Esophagus squamous epithelium (tissue), 5 donors: Measurements from ENCODE around the gene NEIL1. TPM values are rescaled to one million over a fixed set of nuclear protein-coding genes. Genes with fewer than 3 reads are reported as not detected.
"Not testable (repeated sequence)": the region's sequence is repeated elsewhere in the genome, so short reads cannot be mapped to it uniquely, and the experiment has no call there.

ENCODE experiments used
- DNase-seq: peaks from one replicate; lab custom pipeline; 2025; lab: John Stamatoyannopoulos, UW
- H3K27ac ChIP-seq, 4 donors: fragments of 200-600 bp; sonication (generic); one replicate each; pipeline ENCODE4 v1.5.1; 2016 to 2019; ENCODE audit warnings: mild to moderate bottlenecking in 1 of 4
- H3K27me3 ChIP-seq, 4 donors: fragments of 200-600 bp; sonication (generic); 1 replicate in 3 of 4; 2 replicates in 1 of 4; pipeline versions ENCODE4 v1.5.1 to v1.6.0; 2017 to 2021; ENCODE audit warnings: antibody characterized with exemption in 1 of 4
- H3K36me3 ChIP-seq, 3 donors: fragments of 200-600 bp; sonication (generic); one replicate each; pipeline ENCODE4 v1.5.1; 2016 to 2019
- H3K4me1 ChIP-seq, 3 donors: fragments of 200-600 bp; sonication (generic); one replicate each; pipeline ENCODE4 v1.5.1; 2017 to 2019
- H3K4me3 ChIP-seq, 4 donors: fragments of 200-600 bp; sonication (generic); 1 replicate in 3 of 4; 2 replicates in 1 of 4; pipeline ENCODE4 v1.5.1; 2016 to 2019; ENCODE audit warnings: mild to moderate bottlenecking in 2 of 4, moderate library complexity in 1 of 4
- H3K9me3 ChIP-seq, 3 donors: fragments of 200-600 bp; sonication (generic); one replicate each; pipeline ENCODE4 v1.5.1; 2016 to 2019
- CTCF ChIP-seq, 6 experiments: fragments of 450-650 bp in 4 of 6; fragments of 200-600 bp in 2 of 6; sonication (generic) in 2 of 6; IDR thresholded peaks; one replicate each; pipeline ENCODE4 v1.5.1; 2016 to 2019; ENCODE audit warnings: antibody characterized with exemption in 6 of 6, mild to moderate bottlenecking in 4 of 6, moderate library complexity in 4 of 6
- POLR2A ChIP-seq, 4 donors: fragments of 450-650 bp; IDR thresholded peaks; one replicate each; pipeline ENCODE4 v1.6.1; 2017; ENCODE audit warnings: antibody characterized with exemption in 4 of 4, mild to moderate bottlenecking in 4 of 4, moderate library complexity in 3 of 4
- WGBS, 2 donors: methylation state at CpG; one replicate each; pipeline ENCODE4 v1.1.5; 2018; 5-methylcytosine and 5-hydroxymethylcytosine counted together
- intact Hi-C: fragments of 100-400 bp; cut with DNase I; formaldehyde crosslinking; loops from one replicate; pipeline ENCODE4 v1.15.0; 2022
- total RNA-seq, 4 donors: library from RNA; depleted of rRNA; stranded (reverse); fragments of >200 nt; gene quantifications; one replicate each; pipeline ENCODE4 v1.1.0, GENCODE V29; 2016
- donor health status: DM: yes; HTN: yes; CAD: no.

Gene NEIL1
- total RNA-seq, 4 donors from 2014 or later: 7.9 to 58.0 (median 10.9) TPM

- peaks cover 8 to 56% (median 32%) of the 10 kb centered on the region in 3 donors for H3K4me1 ChIP-seq
- intact Hi-C loops: loop anchor here (10.0 kb wide), 1 partner anchor 75 kb away; no protein-coding TSS in a partner anchor
- H3K4me3 ChIP-seq: no peak overlapping the region
- peaks cover 21 to 79% (median 38%) of the 10 kb centered on the region in 3 donors for H3K36me3 ChIP-seq
- WGBS, 2 donors: 94 to 97% methylated on average over 7 of the region's 7 CpGs
- no peaks in the 10 kb centered on the region for H3K27me3 ChIP-seq
- TF ChIP-seq POLR2A (IDR thresholded peaks at IDR 0.05): no peak
- TF ChIP-seq CTCF (IDR thresholded peaks at IDR 0.05): no peak
- no peaks in the 10 kb centered on the region for H3K9me3 ChIP-seq
- no peak for DNase-seq
- peak overlapping the region in 3 of 4 donors; percentile 99 to 100 (median 100) for H3K27ac ChIP-seq
Observed at GRCh38 chr15:75369897-75370581, 23.2 kb downstream of the NEIL1 start.

- no peak for TF ChIP-seq CTCF (IDR thresholded peaks at IDR 0.05)
- no peak for TF ChIP-seq POLR2A (IDR thresholded peaks at IDR 0.05)
- peak overlapping the region in 2 of 4 donors; percentile 54 to 55 for H3K27ac ChIP-seq
- H3K27me3 ChIP-seq: no peaks in the 10 kb centered on the region
- no peaks in the 10 kb centered on the region for H3K9me3 ChIP-seq
- intact Hi-C loops: loop anchor here (10.0 kb wide), 1 partner anchor 73 kb away; no protein-coding TSS in a partner anchor
- peaks cover 14 to 79% (median 34%) of the 10 kb centered on the region in 3 donors for H3K36me3 ChIP-seq
- DNase-seq: no peak
- no peak overlapping the region for H3K4me3 ChIP-seq
- WGBS, 2 donors: 25 to 60% methylated on average over 1 of the region's 1 CpG
- H3K4me1 ChIP-seq: peaks cover 8 to 56% (median 32%) of the 10 kb centered on the region in 3 donors
Observed at GRCh38 chr15:75371486-75371885, 24.6 kb downstream of the NEIL1 start.

- 58 to 59% methylated on average over 8 to 11 of the region's 11 CpGs for WGBS, 2 donors
- Histone ChIP-seq H3K4me3 (no peak overlapping the region), H3K36me3 (peaks cover 8 to 79% (median 32%) of the 10 kb centered on the region in 3 donors), H3K4me1 (peaks cover 8 to 52% (median 32%) of the 10 kb centered on the region in 3 donors), H3K27me3 (no peaks in the 10 kb centered on the region), H3K27ac (peak overlapping the region in 3 of 4 donors; percentile 36 to 55 (median 54)), H3K9me3 (no peaks in the 10 kb centered on the region)
- DNase-seq: no peak
- intact Hi-C loops: loop anchor here (10.0 kb wide), 1 partner anchor 73 kb away; no protein-coding TSS in a partner anchor
- no peak for TF ChIP-seq CTCF (IDR thresholded peaks at IDR 0.05)
- no peak for TF ChIP-seq POLR2A (IDR thresholded peaks at IDR 0.05)
Observed at GRCh38 chr15:75371901-75372688, 25.3 kb downstream of the NEIL1 start.

GRCh38 chr15:75380773-75381172 lies 33.9 kb downstream of the NEIL1 start:
- H3K27me3 ChIP-seq: no peaks in the 10 kb centered on the region
- 77 to 79% methylated on average over 4 of the region's 4 CpGs for WGBS, 2 donors
- TF ChIP-seq POLR2A (IDR thresholded peaks at IDR 0.05): no peak
- no peak for TF ChIP-seq CTCF (IDR thresholded peaks at IDR 0.05)
- H3K27ac ChIP-seq: no peak overlapping the region
- DNase-seq: no peak
- intact Hi-C loops: no loop called here
- H3K4me3 ChIP-seq: no peak overlapping the region
- H3K9me3 ChIP-seq: no peaks in the 10 kb centered on the region
- H3K4me1 ChIP-seq: no peaks in the 10 kb centered on the region
- H3K36me3 ChIP-seq: peaks cover 9 to 100% (median 49%) of the 10 kb centered on the region in 3 donors

- H3K9me3 ChIP-seq, H3K27ac ChIP-seq, H3K4me1 ChIP-seq, DNase-seq, intact Hi-C loops, H3K27me3 ChIP-seq, H3K4me3 ChIP-seq: not testable (repeated sequence)
- WGBS, 2 donors: 75 to 91% methylated on average over 3 to 5 of the region's 5 CpGs
- peaks cover 20 to 100% (median 56%) of the 10 kb centered on the region in 3 donors for H3K36me3 ChIP-seq
Observed at GRCh38 chr15:75383986-75384385, 37.1 kb downstream of the NEIL1 start.
